Measurements from ENCODE around the gene PARD6G.
"Not testable (repeated sequence)": the region's sequence is repeated elsewhere in the genome, so short reads cannot be mapped to it uniquely, and the experiment has no call there.

The PARD6G gene

DNA sequence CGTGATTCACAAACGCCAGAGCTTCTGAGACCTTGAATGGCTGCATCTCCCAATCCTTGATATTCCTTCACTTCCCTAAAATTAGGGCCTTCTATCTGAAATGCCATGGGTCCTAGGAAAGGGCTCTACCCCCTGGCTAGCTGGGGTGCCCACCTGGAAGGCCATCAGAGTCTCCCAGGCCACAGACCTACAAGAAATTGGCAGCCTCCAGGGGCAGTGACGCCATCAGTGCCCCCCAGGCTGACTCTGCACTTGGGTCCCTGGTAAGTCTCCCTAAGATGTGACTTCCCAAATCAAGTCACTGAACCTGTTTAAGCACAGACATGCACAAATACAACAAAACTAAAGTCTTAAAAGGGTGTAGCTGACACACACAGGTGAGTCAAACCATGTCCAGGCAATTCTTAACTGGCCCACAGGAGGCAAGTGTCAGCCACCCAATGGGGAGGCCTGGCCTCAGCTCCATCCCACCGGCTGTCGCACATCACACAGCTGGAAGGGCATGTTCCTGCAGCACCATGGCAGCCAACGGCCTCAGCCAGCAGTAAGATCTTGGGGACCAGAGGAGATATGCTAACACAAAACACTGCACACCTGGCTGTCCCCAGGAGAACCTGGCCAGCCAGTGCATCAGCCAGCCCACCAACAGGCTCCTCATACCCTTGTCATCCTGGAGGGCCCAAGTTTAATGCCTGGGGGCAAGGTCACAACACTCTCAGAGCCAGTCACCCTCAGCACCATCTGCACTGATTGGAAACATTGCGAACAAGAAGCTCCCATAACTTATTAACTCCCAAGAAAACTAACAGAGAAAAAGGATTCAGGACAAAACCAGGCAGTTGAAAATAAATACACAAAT is 5.2 kb downstream of the PARD6G start:
- DNase-seq, result no peak

- no peak for DNase-seq
Measured at GRCh38 chr18:80239830-80240229, 7.5 kb downstream of the PARD6G start.

DNA sequence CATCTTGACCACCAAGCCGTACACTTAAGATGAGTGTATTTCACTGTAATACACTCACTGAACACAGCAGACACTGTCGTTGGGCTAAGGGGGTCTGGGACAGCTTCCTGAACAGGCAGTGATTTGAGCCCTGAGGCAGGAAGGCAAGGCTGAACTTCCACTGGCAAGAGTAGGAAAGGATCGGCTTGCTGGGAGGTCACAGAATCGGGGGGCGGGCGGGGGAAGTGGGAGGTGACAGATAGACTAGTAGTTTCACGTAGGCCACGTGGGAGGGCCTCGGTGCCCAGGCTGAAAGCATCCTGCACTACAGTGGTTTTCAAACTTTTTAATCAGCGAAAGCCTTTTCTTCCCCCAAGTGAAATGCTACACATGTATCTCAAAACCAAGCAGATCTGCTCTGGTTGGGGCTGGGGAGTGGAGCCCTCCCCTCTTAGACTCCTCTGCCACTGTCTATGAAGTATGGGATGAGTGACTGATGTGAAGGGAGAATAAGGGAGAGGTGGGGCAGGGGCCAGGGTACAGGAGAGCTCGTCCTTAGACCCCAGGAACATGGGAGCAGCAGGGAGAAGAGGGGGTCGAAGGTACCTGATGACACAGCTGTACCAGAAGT is 8.6 kb downstream of the PARD6G start:
- no peak for DNase-seq

DNA sequence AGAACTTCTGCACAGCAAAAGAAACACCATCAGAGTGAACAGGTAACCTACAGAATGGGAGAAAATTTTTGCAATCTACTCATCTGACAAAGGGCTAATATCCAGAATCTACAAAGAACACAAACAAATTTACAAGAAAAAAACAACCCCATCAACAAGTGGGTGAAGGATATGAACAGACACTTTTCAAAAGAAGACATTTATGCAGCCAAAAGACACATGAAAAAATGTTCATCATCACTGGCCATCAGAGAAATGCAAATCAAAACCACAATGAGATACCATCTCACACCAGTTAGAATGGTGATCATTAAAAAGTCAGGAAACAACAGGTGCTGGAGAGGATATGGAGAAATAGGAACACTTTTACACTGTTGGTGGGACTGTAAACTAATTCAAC is 9.8 kb downstream of the PARD6G start:
- DNase-seq, result not testable (repeated sequence)

DNA sequence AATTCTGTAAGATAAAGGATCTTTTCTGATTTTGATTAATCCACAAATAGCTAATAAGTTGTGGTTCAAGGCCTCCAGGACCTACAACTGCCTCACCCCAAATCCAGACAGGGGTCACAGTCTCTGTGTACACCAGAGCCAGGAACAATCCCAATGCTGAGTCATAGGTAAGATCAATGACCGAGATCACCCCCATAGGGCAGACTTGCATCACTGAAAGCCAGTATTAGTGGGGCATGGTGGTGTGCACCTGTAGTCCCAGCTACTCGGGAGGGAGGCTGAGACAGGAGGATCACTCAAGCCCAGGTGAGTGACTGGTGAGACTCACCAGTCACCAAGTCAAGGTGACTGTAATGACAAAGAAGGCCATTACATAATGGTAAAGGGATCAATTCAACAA is 12.9 kb downstream of the PARD6G start:
- DNase-seq, result no peak

GRCh38 chr18:80233899-80234298 is 13.4 kb downstream of the PARD6G start:
- no peak for DNase-seq

GRCh38 chr18:80233201-80233835 is 14.0 kb downstream of the PARD6G start:
- no peak for DNase-seq

DNA sequence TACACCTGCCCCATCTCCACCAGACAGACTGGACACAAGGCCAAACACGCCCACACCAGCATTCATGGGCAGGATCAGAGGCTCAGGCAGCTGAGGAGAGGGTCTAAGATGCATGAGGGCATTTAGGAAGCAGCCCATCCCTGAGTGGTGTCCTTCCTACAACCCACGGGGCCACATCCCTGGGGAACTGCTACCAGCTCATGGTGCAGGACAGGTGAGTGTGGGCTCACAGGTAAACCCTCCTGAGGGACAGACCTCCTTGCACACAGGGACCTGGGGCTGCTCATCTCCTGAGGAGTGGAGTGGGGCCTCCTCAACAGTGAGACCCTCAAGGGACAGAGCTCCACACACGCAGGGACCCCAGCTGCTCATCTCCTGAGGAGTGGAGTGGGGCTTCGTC is 14.6 kb downstream of the PARD6G start:
- DNase-seq, result no peak

GRCh38 chr18:80232030-80232429 is 15.3 kb downstream of the PARD6G start:
- no peak for DNase-seq

DNA sequence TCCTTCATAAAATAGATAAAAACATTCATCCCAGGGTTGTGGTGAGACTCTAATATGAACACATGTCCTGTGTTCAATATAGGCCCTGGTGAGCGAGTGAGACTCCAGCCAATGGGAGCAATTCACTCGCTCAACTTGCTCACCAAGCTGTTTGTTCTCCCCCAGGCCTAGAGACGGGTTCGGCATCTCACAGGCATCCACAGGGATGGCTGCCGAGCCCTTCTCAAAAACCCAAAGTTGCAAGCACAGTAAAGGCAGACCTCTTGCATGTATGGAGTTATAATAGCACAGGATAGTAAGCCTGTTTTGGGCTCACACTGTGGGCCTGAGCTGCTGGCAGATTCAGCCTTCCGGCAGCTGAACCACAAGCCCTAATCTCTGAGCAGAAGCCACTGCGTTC is 15.7 kb downstream of the PARD6G start:
- no peak for DNase-seq

- no peak for DNase-seq
Measured at GRCh38 chr18:80231151-80231550, 16.2 kb downstream of the PARD6G start.

- DNase-seq, result no peak
Measured at GRCh38 chr18:80229766-80230745, 17.3 kb downstream of the PARD6G start.

DNA sequence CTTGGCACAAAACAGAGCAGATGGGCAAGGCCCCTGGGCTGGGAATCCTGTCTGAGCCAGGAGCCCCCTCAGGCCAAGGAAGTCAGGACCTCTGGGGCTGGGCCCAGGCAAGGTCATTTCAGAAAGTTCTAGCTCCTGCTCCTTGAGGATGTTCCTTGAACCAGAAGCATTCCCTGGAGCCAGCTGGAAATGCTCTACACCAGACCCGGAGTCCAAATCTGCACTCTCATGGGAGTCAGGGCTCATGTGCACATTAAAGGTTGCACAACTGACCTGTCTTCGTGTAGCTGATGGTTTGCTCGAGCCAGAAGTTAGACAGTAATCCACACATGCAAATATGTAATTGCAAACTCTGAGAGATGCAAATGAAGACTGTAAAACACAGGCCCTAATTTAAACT is 18.0 kb downstream of the PARD6G start:
- DNase-seq, result no peak

DNA sequence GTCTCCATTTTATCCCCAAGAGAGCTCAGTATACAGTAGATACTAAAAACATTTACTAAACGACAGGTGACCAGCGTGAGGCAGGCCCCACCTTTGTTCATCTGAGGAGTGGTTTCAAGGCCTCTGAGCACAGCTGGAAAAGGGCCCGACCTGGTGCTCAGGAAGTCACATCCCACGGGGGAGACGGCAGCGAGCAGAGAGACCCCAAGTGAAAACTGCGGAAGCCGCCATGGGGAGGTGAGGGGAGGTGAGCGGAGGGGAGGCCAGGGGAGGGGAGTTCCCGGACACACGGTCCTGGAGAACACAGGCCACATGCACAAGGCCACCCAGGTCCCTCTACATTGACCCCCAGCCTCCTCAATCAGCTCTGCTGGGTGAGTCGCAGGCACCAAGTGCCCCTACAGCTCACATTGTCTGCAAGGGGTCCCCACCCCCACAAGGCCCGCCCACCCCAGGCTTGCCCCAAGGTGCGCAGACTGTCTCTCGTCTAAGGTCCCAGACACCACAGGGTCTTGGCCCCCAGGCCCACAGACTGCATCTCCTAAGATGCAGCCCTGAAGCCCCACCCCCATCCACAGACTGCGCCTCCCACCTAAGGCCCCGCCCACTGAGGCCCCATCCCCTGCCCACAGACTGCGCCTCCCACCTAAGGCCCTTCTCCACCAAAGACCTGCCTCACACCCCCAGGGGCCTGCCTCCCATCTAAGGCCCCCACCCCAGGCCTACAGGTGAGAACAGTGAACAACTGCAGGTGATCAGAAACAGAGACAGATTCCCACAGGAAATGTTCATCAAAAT is 19.1 kb downstream of the PARD6G start:
- no peak for DNase-seq

DNA sequence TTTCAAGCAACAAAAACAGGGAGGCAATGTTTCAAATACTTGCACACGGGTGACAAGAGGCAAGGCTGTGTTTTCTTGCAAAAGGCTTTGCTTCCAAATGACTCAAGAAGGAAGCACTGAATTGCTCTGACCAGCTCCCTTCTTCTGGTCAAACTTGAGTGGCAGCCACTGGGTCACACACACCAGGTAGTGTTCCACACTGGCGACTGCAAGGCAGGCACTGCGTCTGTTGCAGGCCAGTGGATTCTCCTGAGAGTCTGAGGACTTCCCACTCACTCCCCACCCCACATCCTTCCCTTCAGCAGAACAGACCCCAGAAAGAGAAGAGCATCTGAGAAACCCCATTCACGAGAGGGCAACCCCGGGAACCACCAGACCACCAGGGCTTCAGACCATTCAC is 19.8 kb downstream of the PARD6G start:
- no peak for DNase-seq

GRCh38 chr18:80225685-80226084 is 21.6 kb downstream of the PARD6G start:
- DNase-seq, result no peak

DNA sequence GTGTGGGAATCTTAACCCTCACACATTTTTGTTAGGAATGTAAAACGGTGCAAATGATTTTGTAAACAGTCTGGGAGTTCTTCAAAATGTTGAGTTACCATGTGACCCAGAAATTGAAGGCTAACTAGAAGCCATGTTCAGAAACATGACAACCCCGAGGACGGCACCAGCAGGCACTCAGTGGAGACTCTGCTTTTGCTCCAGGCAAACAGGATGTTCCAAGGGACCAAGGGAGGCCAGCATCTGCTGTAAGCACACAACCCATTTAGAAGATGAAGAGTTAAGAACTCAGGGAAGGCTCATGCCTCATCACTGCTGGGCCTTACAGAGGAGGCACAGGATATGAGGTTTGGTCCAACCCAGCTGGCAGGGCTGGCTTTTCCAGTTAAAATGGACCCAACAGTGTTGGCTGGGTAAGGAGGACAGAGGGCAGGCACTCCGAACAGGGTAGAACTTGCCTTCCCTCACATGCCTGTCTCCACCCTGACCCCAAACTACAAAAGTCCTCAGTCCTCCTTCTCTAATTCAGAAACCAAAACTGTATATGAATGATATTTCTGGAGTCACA is 23.6 kb downstream of the PARD6G start:
- no peak for DNase-seq

GRCh38 chr18:80219488-80219887 is 27.8 kb downstream of the PARD6G start:
- not testable (repeated sequence) for DNase-seq

DNA sequence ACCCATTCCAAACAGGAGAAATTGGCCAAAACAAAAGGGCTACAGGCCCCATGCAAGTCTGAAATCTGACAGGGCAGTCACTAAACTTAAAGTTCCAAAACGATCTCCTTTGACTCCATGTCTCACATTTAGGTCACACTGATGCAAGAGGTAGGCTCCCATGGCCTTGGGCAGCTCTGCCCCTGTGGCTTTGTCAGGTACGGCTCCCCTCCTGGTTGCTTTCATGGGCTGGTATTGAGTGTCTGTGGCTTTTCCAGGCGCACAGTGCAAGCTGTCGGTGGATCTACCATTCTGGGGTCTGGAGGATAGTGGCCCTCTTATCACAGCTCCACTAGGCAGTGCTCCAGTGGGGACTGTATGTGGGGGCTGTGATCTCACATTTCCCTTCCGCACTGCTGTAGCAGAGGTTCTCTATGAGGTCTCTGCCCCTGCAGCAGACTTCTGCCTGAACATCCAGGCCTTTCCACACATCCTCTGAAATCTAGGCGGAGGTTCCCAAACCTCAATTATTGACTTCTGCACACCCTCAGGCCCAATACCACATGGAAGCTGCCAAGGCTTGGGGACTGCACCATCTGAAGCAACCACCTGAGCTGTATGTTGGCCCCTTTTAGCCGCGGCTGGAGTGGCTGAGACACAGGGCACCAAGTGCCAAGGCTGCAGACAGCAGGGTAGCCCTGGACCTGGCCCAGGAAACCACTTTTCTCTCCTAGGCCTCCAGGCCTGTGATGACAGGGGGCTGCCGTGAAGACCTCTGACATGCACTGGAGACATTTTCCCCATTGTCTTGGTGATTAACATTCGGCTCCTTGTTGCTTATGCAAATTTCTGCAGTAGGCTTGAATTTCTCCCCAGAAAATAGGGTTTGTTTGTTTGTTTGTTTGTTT is 28.7 kb downstream of the PARD6G start:
- DNase-seq, result no peak

- DNase-seq, result no peak
Measured at GRCh38 chr18:80213182-80213581, 34.1 kb downstream of the PARD6G start.

Measured in activated CD4-positive, alpha-beta T cell treated with anti-CD3 and anti-CD28 coated beads, Interleukin-2, amount 50 U/mL, for 1 hour (primary cell).